Smooth muscle cell of bladder (primary cell): ENCODE results near the gene ABCF2. TPM values are rescaled to one million over a fixed set of nuclear protein-coding genes. Genes with fewer than 3 reads are reported as not detected.

Experiments
- total RNA-seq: library from RNA; depleted of rRNA; stranded (reverse); fragments of >200 nt; gene quantifications from 2 replicates; pipeline ENCODE4 v1.2.3, GENCODE V29; 2014

ABCF2 gene
- total RNA-seq = 60.3 and 62.2 TPM in 2 replicates

GRCh38 chr7:151226875-151227782 lies at the start of gene ABCF2:
TSS of gene ABCF2 (minus strand) at chr7:151227205. CDS start at chr7:151226458, 747 bp downstream.

GRCh38 chr7:151248346-151249033 lies 21.5 kb upstream of the ABCF2 start, which contains the start of gene SMARCD3:
TSS of gene SMARCD3 (minus strand) at chr7:151248694. CDS start at chr7:151248562, 132 bp downstream.

GRCh38 chr7:151232091-151232916 lies 5.3 kb upstream of the ABCF2 start, which contains the start of gene CHPF2:
TSS of gene CHPF2 (plus strand) at chr7:151232483. CDS start at chr7:151234012, 1,529 bp downstream.

GRCh38 chr7:151210087-151210854 lies 16.7 kb downstream of the ABCF2 start, which contains the start of gene H2BK1:
TSS of gene H2BK1 (minus strand) at chr7:151210488. CDS start at chr7:151210318, 170 bp downstream.

GRCh38 chr7:151186640-151187408 lies 40.2 kb downstream of the ABCF2 start, which contains the start of gene ASB10:
TSS of gene ASB10 (minus strand) at chr7:151187250. CDS start at chr7:151187130, 120 bp downstream.

GRCh38 chr7:151167197-151167961 lies 59.6 kb downstream of the ABCF2 start, which contains the start of gene GBX1:
TSS of gene GBX1 (minus strand) at chr7:151167694. CDS start at chr7:151167548, 146 bp downstream.

Other genes starting within 250 kb of the ABCF2 start
- gene KCNH2, start 248.9 kb downstream of the ABCF2 start, total RNA-seq = 0.83 and 1.7 TPM in 2 replicates
- gene NOS3, start 236.2 kb downstream of the ABCF2 start, total RNA-seq = 1.3 TPM in 2 replicates
- 0.37 TPM in 1 of 2 replicates, not detected in the other for gene ATG9B, start 202.7 kb downstream of the ABCF2 start, total RNA-seq
- 19.2 and 24.5 TPM in 2 replicates for gene ABCB8, start 198.8 kb downstream of the ABCF2 start, total RNA-seq
- gene ASIC3, start 178.7 kb downstream of the ABCF2 start, total RNA-seq = 0.14 and 0.37 TPM in 2 replicates
- 26.7 and 30.1 TPM in 2 replicates for gene CDK5, start 169.3 kb downstream of the ABCF2 start, total RNA-seq
- 58.6 and 78.7 TPM in 2 replicates for gene SLC4A2, start 167.6 kb downstream of the ABCF2 start, total RNA-seq
- gene FASTK, start 146.4 kb downstream of the ABCF2 start, total RNA-seq = 74.5 and 76.1 TPM in 2 replicates
- 13.2 and 17.4 TPM in 2 replicates for gene TMUB1, start 143.7 kb downstream of the ABCF2 start, total RNA-seq
- gene AGAP3, start 140.7 kb downstream of the ABCF2 start, total RNA-seq = 26.2 and 40.4 TPM in 2 replicates
- gene GBX1, start 59.5 kb downstream of the ABCF2 start, total RNA-seq = not detected in 2 replicates
- not detected in 2 replicates for gene ASB10, start 40.0 kb downstream of the ABCF2 start, total RNA-seq
- gene H2BK1, start 16.7 kb downstream of the ABCF2 start, total RNA-seq = not detected in 2 replicates
- gene CHPF2, start 5.3 kb upstream of the ABCF2 start, total RNA-seq = 70.1 and 101 TPM in 2 replicates
- 46.6 and 53.7 TPM in 2 replicates for gene SMARCD3, start 21.5 kb upstream of the ABCF2 start, total RNA-seq
- 36.0 and 41.0 TPM in 2 replicates for gene NUB1, start 114.6 kb upstream of the ABCF2 start, total RNA-seq
- 3.1 and 7.1 TPM in 2 replicates for gene WDR86, start 182.8 kb upstream of the ABCF2 start, total RNA-seq
- gene CRYGN, start 212.9 kb upstream of the ABCF2 start, total RNA-seq = 0.14 and 0.74 TPM in 2 replicates